HEK293 (cell line): Measurements from ENCODE around the gene NUDT21.

Experiments
- CTCF ChIA-PET: fragments of 350-600 bp; formaldehyde crosslinking; extraction: SDS; loops from one replicate; lab custom pipeline; 2021; ENCODE audit warnings: antibody characterized with exemption; lab: Yijun Ruan, JAX
- POLR2A ChIA-PET: fragments of 300-600 bp; formaldehyde crosslinking; extraction: SDS; loops from one replicate; lab custom pipeline; 2020; ENCODE audit warnings: antibody characterized with exemption, inconsistent platforms; lab: Yijun Ruan, JAX
- H3K27ac ChIP-seq: fragments of 200-500 bp; sonication (Bioruptor generic); 2 replicates; pipeline ENCODE4 v1.5.1; 2014; ENCODE audit warnings: low read depth, low read length, control low read depth, inconsistent platforms; ENCODE audit errors: extremely low read depth
- H3K36me3 ChIP-seq, 2 experiments: fragments of 200-500 bp in 1 of 2; sonication (Bioruptor generic) in 1 of 2; 1 replicate in 1 of 2; 2 replicates in 1 of 2; pipeline ENCODE4 v1.5.1; 2014 to 2017; ENCODE audit warnings: inconsistent platforms in 2 of 2, low read length in 2 of 2; ENCODE audit not compliant: control insufficient read depth in 2 of 2, insufficient read depth in 1 of 2
- H3K4me1 ChIP-seq: fragments of 200-500 bp; sonication (Bioruptor generic); 2 replicates; pipeline ENCODE4 v1.5.1; 2014; ENCODE audit warnings: mild to moderate bottlenecking, low read length, inconsistent platforms; ENCODE audit not compliant: control insufficient read depth, insufficient read depth
- H3K4me3 ChIP-seq: 2 replicates; pipeline ENCODE4 v1.5.1; 2011; ENCODE audit warnings: low read depth, mild to moderate bottlenecking, control low read depth, low read length, moderate library complexity
- H3K9me3 ChIP-seq: fragments of 200-500 bp; sonication (Bioruptor generic); 2 replicates; pipeline ENCODE4 v1.5.1; 2014; ENCODE audit warnings: low read depth, low read length, inconsistent platforms; ENCODE audit not compliant: control insufficient read depth, insufficient read depth
- IKZF3 ChIP-seq: fragments of 450-650 bp; IDR thresholded peaks from 2 replicates; pipeline ENCODE4 v1.5.0; 2018; ENCODE audit warnings: missing biosample characterization, mild to moderate bottlenecking, missing genetic modification characterization, moderate library complexity
- INSM2 ChIP-seq: fragments of 450-650 bp; formaldehyde crosslinking; IDR thresholded peaks from 2 replicates; pipeline ENCODE4 v1.5.1; 2016; ENCODE audit warnings: missing biosample characterization, missing genetic modification characterization
- OSR2 ChIP-seq: fragments of 450-650 bp; formaldehyde crosslinking; IDR thresholded peaks from 2 replicates; pipeline ENCODE4 v1.5.1; 2016; ENCODE audit warnings: missing biosample characterization, missing genetic modification characterization
- PRDM2 ChIP-seq: fragments of 450-650 bp; formaldehyde crosslinking; IDR thresholded peaks from 2 replicates; pipeline ENCODE4 v1.5.1; 2016; ENCODE audit warnings: missing biosample characterization, missing genetic modification characterization, borderline replicate concordance
- ZBTB11 ChIP-seq: fragments of 450-650 bp; formaldehyde crosslinking; conservative IDR thresholded peaks from 2 replicates; pipeline ENCODE4 v1.5.1; 2016; ENCODE audit warnings: low read depth, missing biosample characterization, missing genetic modification characterization
- ZNF19 ChIP-seq: fragments of 450-650 bp; formaldehyde crosslinking; IDR thresholded peaks from 2 replicates; pipeline ENCODE4; 2016; ENCODE audit warnings: missing biosample characterization, missing genetic modification characterization, low read depth
- ZNF248 ChIP-seq: fragments of 450-650 bp; formaldehyde crosslinking; IDR thresholded peaks from 2 replicates; pipeline ENCODE4 v1.5.1; 2017; ENCODE audit warnings: missing biosample characterization, missing genetic modification characterization
- ZNF26 ChIP-seq: fragments of 450-650 bp; formaldehyde crosslinking; IDR thresholded peaks from 2 replicates; pipeline ENCODE4 v1.5.1; 2016; ENCODE audit warnings: missing biosample characterization, missing genetic modification characterization
- ZNF266 ChIP-seq: fragments of 450-650 bp; formaldehyde crosslinking; IDR thresholded peaks from 2 replicates; pipeline ENCODE4 v1.5.1; 2016; ENCODE audit warnings: missing biosample characterization, missing genetic modification characterization, low read depth
- ZNF311 ChIP-seq: fragments of 450-650 bp; formaldehyde crosslinking; IDR thresholded peaks from 2 replicates; pipeline ENCODE4 v1.5.1; 2017; ENCODE audit warnings: missing biosample characterization, missing genetic modification characterization, borderline replicate concordance
- ZNF449 ChIP-seq: fragments of 450-650 bp; formaldehyde crosslinking; IDR thresholded peaks from 2 replicates; pipeline ENCODE4 v1.5.1; 2017; ENCODE audit warnings: missing biosample characterization, mild to moderate bottlenecking, missing genetic modification characterization, moderate library complexity
- ZNF473 ChIP-seq: fragments of 450-650 bp; formaldehyde crosslinking; IDR thresholded peaks from 2 replicates; pipeline ENCODE4 v1.5.1; 2017; ENCODE audit warnings: missing biosample characterization, missing genetic modification characterization
- ZNF501 ChIP-seq: fragments of 450-650 bp; formaldehyde crosslinking; IDR thresholded peaks from 2 replicates; pipeline ENCODE4 v1.5.1; 2016; ENCODE audit warnings: missing biosample characterization, missing genetic modification characterization
- ZNF544 ChIP-seq: fragments of 450-650 bp; formaldehyde crosslinking; IDR thresholded peaks from 2 replicates; pipeline ENCODE4 v1.5.0; 2017; ENCODE audit warnings: missing biosample characterization, missing genetic modification characterization
- ZNF549 ChIP-seq: fragments of 450-650 bp; IDR thresholded peaks from 2 replicates; pipeline ENCODE4 v1.5.1; 2018; ENCODE audit warnings: missing biosample characterization, missing genetic modification characterization, mild to moderate bottlenecking, inconsistent platforms, moderate library complexity
- ZNF560 ChIP-seq: fragments of 450-650 bp; formaldehyde crosslinking; IDR thresholded peaks from 2 replicates; pipeline ENCODE4 v1.5.1; 2017; ENCODE audit warnings: missing biosample characterization, missing genetic modification characterization, borderline replicate concordance
- ZNF704 ChIP-seq: fragments of 450-650 bp; formaldehyde crosslinking; IDR thresholded peaks from 2 replicates; pipeline ENCODE4 v1.5.1; 2016; ENCODE audit warnings: missing biosample characterization, missing genetic modification characterization
- ZNF707 ChIP-seq: fragments of 450-650 bp; formaldehyde crosslinking; IDR thresholded peaks from 2 replicates; pipeline ENCODE4 v1.5.1; 2016; ENCODE audit warnings: missing biosample characterization, missing genetic modification characterization
- ZSCAN16 ChIP-seq: fragments of 450-650 bp; formaldehyde crosslinking; IDR thresholded peaks from 2 replicates; pipeline ENCODE4 v1.5.1; 2016; ENCODE audit warnings: missing biosample characterization, missing genetic modification characterization

NUDT21 gene

GRCh38 chr16:56401482-56401881 lies 49.6 kb downstream of the NUDT21 start:
- CTCF ChIA-PET = interaction anchor here (0.6 to 1.5 kb wide), 6 partner anchors 11 to 1076 kb away, joined by 4 to 8 read pairs (median 4); no protein-coding TSS in a partner anchor
- no peak overlapping the region for H3K27ac ChIP-seq
- H3K4me1 ChIP-seq = no peaks in the 10 kb centered on the region
- H3K9me3 ChIP-seq = no peaks in the 10 kb centered on the region
- H3K36me3 ChIP-seq = peaks cover 23 to 70% of the 10 kb centered on the region in 2 experiments; a peak in 2 of 3 replicates
- H3K4me3 ChIP-seq = no peak overlapping the region
- TF ChIP-seq ZNF560 (tag by site-specific recombination) (no peak), ZNF501 (tag by site-specific recombination) (no peak), OSR2 (tag by site-specific recombination) (no peak), PRDM2 (tag by site-specific recombination) (no peak), ZNF311 (tag by site-specific recombination) (no peak), ZNF707 (tag by site-specific recombination) (no peak), ZNF19 (tag by site-specific recombination) (no peak), ZNF473 (no peak), ZNF248 (no peak), ZNF449 (no peak), ZNF26 (tag by site-specific recombination) (no peak), ZNF266 (tag by site-specific recombination) (no peak), IKZF3 (tag by site-specific recombination) (no peak), ZNF544 (tag by site-specific recombination) (no peak), INSM2 (no peak), ZNF549 (tag by site-specific recombination) (no peak), ZSCAN16 (tag by site-specific recombination) (no peak), ZNF704 (no peak), ZBTB11 (tag by site-specific recombination) (no peak)
- POLR2A ChIA-PET = no interaction called here
